ENCODE data around the gene NR3C1.

Gene NR3C1

DNA sequence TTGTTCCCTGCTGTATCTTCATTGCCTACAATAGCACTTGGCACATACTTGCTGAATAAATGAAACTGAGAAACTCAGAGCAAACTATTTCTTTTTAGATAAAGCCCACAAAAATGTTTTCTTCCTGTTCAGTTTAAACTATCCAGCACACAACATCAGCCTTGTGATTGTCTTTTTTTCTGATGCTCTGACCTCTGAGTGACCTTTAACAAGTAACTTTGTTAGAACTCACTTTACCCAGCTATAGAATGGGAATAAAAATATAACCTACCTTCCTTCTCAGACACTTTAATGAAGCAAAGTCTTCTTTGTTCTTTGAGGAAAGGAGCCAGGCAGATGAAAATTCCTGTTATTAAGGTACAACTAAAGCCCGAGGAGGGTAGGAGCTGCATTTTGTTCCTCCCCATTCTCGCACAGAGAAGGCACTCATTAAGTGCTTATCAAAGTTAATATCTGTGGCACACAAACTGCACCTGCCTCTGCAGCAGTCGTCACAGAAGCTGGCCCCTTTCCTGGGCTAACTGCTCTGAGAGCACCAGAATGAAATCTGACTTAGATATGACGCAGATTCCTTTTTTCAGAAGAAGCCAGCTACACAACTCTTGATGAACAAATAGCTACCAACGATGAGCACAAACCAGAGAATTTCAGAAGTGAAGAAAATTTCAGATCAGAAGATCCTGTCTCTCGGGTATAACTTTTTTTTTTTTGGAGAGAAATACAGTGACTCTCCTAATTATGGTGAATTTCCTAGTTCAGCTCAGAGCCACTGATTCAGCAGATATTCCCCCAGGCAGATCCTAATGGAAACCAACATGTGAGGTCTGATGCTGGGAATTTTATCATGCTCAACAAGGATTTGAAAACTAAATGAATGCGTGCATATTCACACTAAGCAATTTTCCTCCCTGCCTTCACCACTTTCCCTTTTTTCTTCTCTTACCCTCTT lies 31.0 kb upstream of the NR3C1 start:
- Histone ChIP-seq H3K4me3 (ENCODE audit: low read length) (peak overlapping the region; percentile 85), H3K27ac (ENCODE audit: low read depth, low read length) (peak overlapping the region; percentile 94), H3K4me2 (ENCODE audit: low read length) (peak overlapping the region; percentile 70)

DNA sequence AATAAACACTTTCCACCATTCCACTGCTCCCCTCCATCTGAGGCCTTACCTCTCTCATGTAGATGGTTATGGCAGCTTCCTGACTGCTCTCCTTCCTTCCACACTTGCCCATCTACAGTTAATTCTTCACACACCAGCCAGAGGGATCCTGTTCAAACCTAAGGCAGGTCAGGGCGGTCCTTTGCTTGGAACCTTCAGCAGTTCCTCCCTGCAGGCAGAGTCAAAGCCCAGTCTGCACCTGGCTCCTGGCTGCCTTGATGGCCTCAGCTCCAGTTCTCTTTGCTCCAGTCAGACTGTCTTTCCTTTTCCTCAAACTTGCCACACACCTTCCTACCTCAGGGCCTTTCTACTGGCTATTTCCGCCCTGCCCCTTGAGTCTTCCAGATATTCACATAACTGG lies 30.2 kb upstream of the NR3C1 start:
- Histone ChIP-seq H3K36me3 (ENCODE audit: control insufficient read depth, low read length) (peaks cover 48% of the 10 kb centered on the region), H3K79me2 (ENCODE audit: control insufficient read depth, low read length) (peaks cover 56% of the 10 kb centered on the region), H4K20me1 (ENCODE audit: control insufficient read depth, insufficient read depth, low read depth, low read length) (no peaks in the 10 kb centered on the region), H3K4me2 (ENCODE audit: low read length) (peak overlapping the region; percentile 70), H3K4me1 (ENCODE audit: control insufficient read depth, low read length) (peaks cover 69% of the 10 kb centered on the region), H3K9me3 (ENCODE audit: control insufficient read depth, insufficient read depth, low read length) (no peaks in the 10 kb centered on the region), H3K4me3 (ENCODE audit: low read length) (peak overlapping the region; percentile 85), H3K9me2 (replicated peaks; ENCODE audit: control insufficient read depth, low read length) (no peaks in the 10 kb centered on the region), H3K27ac (ENCODE audit: low read depth, low read length) (peak overlapping the region; percentile 94), H3F3A (ENCODE audit: control insufficient read depth, insufficient read depth) (peaks cover 26% of the 10 kb centered on the region), H3K27me3 (ENCODE audit: control insufficient read depth, low read length) (no peaks in the 10 kb centered on the region)
- TF ChIP-seq, protein P1, sequence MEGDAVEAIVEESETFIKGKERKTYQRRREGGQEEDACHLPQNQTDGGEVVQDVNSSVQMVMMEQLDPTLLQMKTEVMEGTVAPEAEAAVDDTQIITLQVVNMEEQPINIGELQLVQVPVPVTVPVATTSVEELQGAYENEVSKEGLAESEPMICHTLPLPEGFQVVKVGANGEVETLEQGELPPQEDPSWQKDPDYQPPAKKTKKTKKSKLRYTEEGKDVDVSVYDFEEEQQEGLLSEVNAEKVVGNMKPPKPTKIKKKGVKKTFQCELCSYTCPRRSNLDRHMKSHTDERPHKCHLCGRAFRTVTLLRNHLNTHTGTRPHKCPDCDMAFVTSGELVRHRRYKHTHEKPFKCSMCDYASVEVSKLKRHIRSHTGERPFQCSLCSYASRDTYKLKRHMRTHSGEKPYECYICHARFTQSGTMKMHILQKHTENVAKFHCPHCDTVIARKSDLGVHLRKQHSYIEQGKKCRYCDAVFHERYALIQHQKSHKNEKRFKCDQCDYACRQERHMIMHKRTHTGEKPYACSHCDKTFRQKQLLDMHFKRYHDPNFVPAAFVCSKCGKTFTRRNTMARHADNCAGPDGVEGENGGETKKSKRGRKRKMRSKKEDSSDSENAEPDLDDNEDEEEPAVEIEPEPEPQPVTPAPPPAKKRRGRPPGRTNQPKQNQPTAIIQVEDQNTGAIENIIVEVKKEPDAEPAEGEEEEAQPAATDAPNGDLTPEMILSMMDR (IDR thresholded peaks at IDR 0.05; ENCODE audit: low read depth, low read length, poor library complexity, severe bottlenecking) = no peak
- TF ChIP-seq EZH2phosphoT487 (IDR thresholded peaks at IDR 0.05; ENCODE audit: borderline replicate concordance, low read length) = no peak

More for the DNA sequence above, 31.0 kb upstream of the NR3C1 start:
- Histone ChIP-seq H3K27me3 (ENCODE audit: control insufficient read depth, low read length) (no peaks in the 10 kb centered on the region), H4K20me1 (ENCODE audit: control insufficient read depth, insufficient read depth, low read depth, low read length) (no peaks in the 10 kb centered on the region), H3K4me1 (ENCODE audit: control insufficient read depth, low read length) (peaks cover 60% of the 10 kb centered on the region), H3F3A (ENCODE audit: control insufficient read depth, insufficient read depth) (peaks cover 26% of the 10 kb centered on the region), H3K9me3 (ENCODE audit: control insufficient read depth, insufficient read depth, low read length) (no peaks in the 10 kb centered on the region), H3K36me3 (ENCODE audit: control insufficient read depth, low read length) (peaks cover 39% of the 10 kb centered on the region), H3K79me2 (ENCODE audit: control insufficient read depth, low read length) (peaks cover 48% of the 10 kb centered on the region), H3K9me2 (replicated peaks; ENCODE audit: control insufficient read depth, low read length) (no peaks in the 10 kb centered on the region)
- no peak for TF ChIP-seq EZH2phosphoT487 (IDR thresholded peaks at IDR 0.05; ENCODE audit: borderline replicate concordance, low read length)
- TF ChIP-seq, protein P1 (IDR thresholded peaks at IDR 0.05; ENCODE audit: low read depth, low read length, poor library complexity, severe bottlenecking) = no peak

DNA sequence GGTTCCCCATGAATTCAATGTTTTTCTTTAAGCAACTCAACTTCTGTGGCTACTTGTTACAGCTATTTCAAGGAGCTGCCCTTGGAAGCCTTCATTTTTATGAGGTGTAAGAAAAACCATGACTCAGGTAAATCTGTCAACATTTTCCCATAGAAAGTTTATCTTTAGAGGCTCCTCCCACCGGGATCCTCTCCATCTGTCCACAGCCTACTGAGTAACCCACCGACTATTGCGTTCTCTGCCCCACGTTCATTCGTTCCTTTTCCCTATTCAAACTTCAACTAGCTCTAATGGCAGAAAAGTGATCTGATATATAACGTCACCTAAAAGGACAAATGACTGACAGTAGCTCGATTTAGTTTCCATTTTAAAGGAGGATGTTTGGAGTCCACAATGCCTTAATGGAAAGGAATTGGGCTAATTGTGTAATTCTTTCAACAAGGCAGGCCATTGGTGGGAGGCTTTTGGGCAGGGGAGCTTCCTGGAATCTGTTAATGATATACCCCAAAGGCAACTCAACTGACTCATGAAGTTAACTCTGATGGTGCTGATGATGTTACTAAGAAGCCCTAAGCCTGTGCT lies 29.3 kb upstream of the NR3C1 start:
- no peak for TF ChIP-seq EZH2phosphoT487 (IDR thresholded peaks at IDR 0.05; ENCODE audit: borderline replicate concordance, low read length)
- TF ChIP-seq, protein P1 (IDR thresholded peaks at IDR 0.05; ENCODE audit: low read depth, low read length, poor library complexity, severe bottlenecking) = no peak
- H3K4me2 ChIP-seq (ENCODE audit: low read length) = peak overlapping the region; percentile 89
- peaks cover 26% of the 10 kb centered on the region for H3F3A ChIP-seq (ENCODE audit: control insufficient read depth, insufficient read depth)
- H3K27ac ChIP-seq (ENCODE audit: low read depth, low read length) = peak overlapping the region; percentile 94
- H3K36me3 ChIP-seq (ENCODE audit: control insufficient read depth, low read length) = peaks cover 57% of the 10 kb centered on the region
- H3K9me3 ChIP-seq (ENCODE audit: control insufficient read depth, insufficient read depth, low read length) = no peaks in the 10 kb centered on the region
- H3K4me1 ChIP-seq (ENCODE audit: control insufficient read depth, low read length) = peaks cover 75% of the 10 kb centered on the region
- peaks cover 66% of the 10 kb centered on the region for H3K79me2 ChIP-seq (ENCODE audit: control insufficient read depth, low read length)
- H3K9me2 ChIP-seq (replicated peaks; ENCODE audit: control insufficient read depth, low read length) = no peaks in the 10 kb centered on the region
- H3K4me3 ChIP-seq (ENCODE audit: low read length) = peak overlapping the region; percentile 85
- H4K20me1 ChIP-seq (ENCODE audit: control insufficient read depth, insufficient read depth, low read depth, low read length) = no peaks in the 10 kb centered on the region
- H3K27me3 ChIP-seq (ENCODE audit: control insufficient read depth, low read length) = no peaks in the 10 kb centered on the region
